ENCODE results near the gene RYK. TPM values are rescaled to one million over a fixed set of nuclear protein-coding genes. Genes with fewer than 3 reads are reported as not detected.

RYK gene
- total RNA-seq, 1 experiment from 2014 or later, result 55.2 TPM

GRCh38 chr3:134277066-134277660 is 26.5 kb upstream of the RYK start:
- no peak overlapping the region for H2AFZ ChIP-seq (ENCODE audit: low read depth, low read length, poor library complexity, severe bottlenecking)
- no peaks in the 10 kb centered on the region for H3K79me2 ChIP-seq (ENCODE audit: insufficient read depth, low read length)
- no peaks in the 10 kb centered on the region for H3K4me1 ChIP-seq (ENCODE audit: control insufficient read depth in 1 of 2, insufficient read depth in 2 of 2, low read length in 2 of 2)
- H3K9ac ChIP-seq (ENCODE audit: low read length), result no peak overlapping the region
- no peaks in the 10 kb centered on the region for H4K20me1 ChIP-seq (ENCODE audit: insufficient read depth)
- no peak for TF ChIP-seq EZH2phosphoT487 (IDR thresholded peaks at IDR 0.05; ENCODE audit: borderline replicate concordance)
- TF ChIP-seq, protein P1, sequence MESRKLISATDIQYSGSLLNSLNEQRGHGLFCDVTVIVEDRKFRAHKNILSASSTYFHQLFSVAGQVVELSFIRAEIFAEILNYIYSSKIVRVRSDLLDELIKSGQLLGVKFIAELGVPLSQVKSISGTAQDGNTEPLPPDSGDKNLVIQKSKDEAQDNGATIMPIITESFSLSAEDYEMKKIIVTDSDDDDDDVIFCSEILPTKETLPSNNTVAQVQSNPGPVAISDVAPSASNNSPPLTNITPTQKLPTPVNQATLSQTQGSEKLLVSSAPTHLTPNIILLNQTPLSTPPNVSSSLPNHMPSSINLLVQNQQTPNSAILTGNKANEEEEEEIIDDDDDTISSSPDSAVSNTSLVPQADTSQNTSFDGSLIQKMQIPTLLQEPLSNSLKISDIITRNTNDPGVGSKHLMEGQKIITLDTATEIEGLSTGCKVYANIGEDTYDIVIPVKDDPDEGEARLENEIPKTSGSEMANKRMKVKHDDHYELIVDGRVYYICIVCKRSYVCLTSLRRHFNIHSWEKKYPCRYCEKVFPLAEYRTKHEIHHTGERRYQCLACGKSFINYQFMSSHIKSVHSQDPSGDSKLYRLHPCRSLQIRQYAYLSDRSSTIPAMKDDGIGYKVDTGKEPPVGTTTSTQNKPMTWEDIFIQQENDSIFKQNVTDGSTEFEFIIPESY (IDR thresholded peaks at IDR 0.05; ENCODE audit: extremely low read depth, insufficient replicate concordance, low read length), result no peak
- TF ChIP-seq CBX3 (IDR thresholded peaks at IDR 0.05; ENCODE audit: low read depth), result no peak
- TF ChIP-seq SRF (IDR thresholded peaks at IDR 0.05; ENCODE audit: low read depth), result no peak
- no TSS peak for BruUV-seq (replicated peaks)
- ChIA-PET POLR2A (no interaction called here), RAD21 (ENCODE audit: low non-redundant PET in 1 of 2, low total read pairs in 2 of 2, uncharacterized antibody in 2 of 2, unreplicated experiment in 2 of 2) (no interaction called here), CTCF (interaction anchor here (0.7 kb wide), 1 partner anchor 197 kb away, joined by 3 read pairs; no protein-coding TSS in a partner anchor)
- no peaks in the 10 kb centered on the region for H3K9me3 ChIP-seq (ENCODE audit: control insufficient read depth in 1 of 2, insufficient read depth in 1 of 2, low read depth in 1 of 2, low read length in 2 of 2)
- intact Hi-C loops (cut with micrococcal nuclease), result no loop called here
- no peak overlapping the region for H3K27ac ChIP-seq (ENCODE audit: low read depth, low read length)
- H3K4me3 ChIP-seq (replicated peaks in 1 of 2; ENCODE audit: low read depth in 1 of 2, low read length in 2 of 2), result no peak overlapping the region
- ATAC-seq, result no peak
- no peak overlapping the region for H3K4me2 ChIP-seq (ENCODE audit: low read length)
- H3K9me2 ChIP-seq (ENCODE audit: insufficient read depth), result 0 out of 2 replicates have a peak, but pooled peaks cover 4% of the 10 kb centered on the region
- DNase-seq (ENCODE audit: low read depth, low spot score), result no peak
- H3K36me3 ChIP-seq (ENCODE audit: control insufficient read depth in 1 of 2, insufficient read depth in 2 of 2, low read length in 2 of 2), result no peaks in the 10 kb centered on the region
- no peaks in the 10 kb centered on the region for H3K27me3 ChIP-seq (ENCODE audit: insufficient read depth, low read length)

DNA sequence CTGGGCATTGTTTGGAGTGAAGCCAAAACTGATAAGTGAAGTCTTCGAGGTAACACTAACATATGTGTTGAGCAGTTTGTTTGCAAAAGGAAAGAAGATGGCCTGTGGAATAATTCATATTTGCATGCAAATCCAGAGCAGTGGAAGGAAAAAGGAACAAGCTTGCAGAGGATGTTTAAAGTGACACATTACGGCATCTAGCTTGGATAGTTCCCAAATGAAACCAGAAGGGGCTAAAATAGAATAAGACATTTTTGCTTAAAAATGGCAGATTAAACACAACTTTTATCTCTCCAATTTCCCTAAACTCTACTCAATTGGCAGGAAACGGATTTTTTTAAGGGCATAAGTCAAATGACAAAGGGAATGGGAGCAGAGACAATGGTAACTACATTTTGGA is 25.4 kb upstream of the RYK start:
- Histone ChIP-seq H3K9ac (ENCODE audit: low read length) (no peak overlapping the region), H3K27ac (ENCODE audit: low read depth, low read length) (no peak overlapping the region), H3K79me2 (ENCODE audit: insufficient read depth, low read length) (no peaks in the 10 kb centered on the region), H3K4me3 (replicated peaks in 1 of 2; ENCODE audit: low read depth in 1 of 2, low read length in 2 of 2) (no peak overlapping the region), H3K36me3 (ENCODE audit: control insufficient read depth in 1 of 2, insufficient read depth in 2 of 2, low read length in 2 of 2) (no peaks in the 10 kb centered on the region), H4K20me1 (ENCODE audit: insufficient read depth) (no peaks in the 10 kb centered on the region), H3K4me1 (ENCODE audit: control insufficient read depth in 1 of 2, insufficient read depth in 2 of 2, low read length in 2 of 2) (no peaks in the 10 kb centered on the region), H2AFZ (ENCODE audit: low read depth, low read length, poor library complexity, severe bottlenecking) (no peak overlapping the region), H3K9me2 (ENCODE audit: insufficient read depth) (0 out of 2 replicates have a peak, but pooled peaks cover 4% of the 10 kb centered on the region), H3K9me3 (ENCODE audit: control insufficient read depth in 1 of 2, insufficient read depth in 1 of 2, low read depth in 1 of 2, low read length in 2 of 2) (no peaks in the 10 kb centered on the region), H3K27me3 (ENCODE audit: insufficient read depth, low read length) (no peaks in the 10 kb centered on the region), H3K4me2 (ENCODE audit: low read length) (no peak overlapping the region)
- intact Hi-C loops (cut with micrococcal nuclease), result no loop called here
- ChIA-PET POLR2A (no interaction called here), RAD21 (ENCODE audit: low non-redundant PET in 1 of 2, low total read pairs in 2 of 2, uncharacterized antibody in 2 of 2, unreplicated experiment in 2 of 2) (no interaction called here), CTCF (no interaction called here)
- DNase-seq (ENCODE audit: low read depth, low spot score), result no peak
- BruUV-seq (replicated peaks), result no TSS peak
- no peak for ATAC-seq
- TF ChIP-seq JUND (IDR thresholded peaks at IDR 0.05) (no peak), REST (IDR thresholded peaks at IDR 0.05; ENCODE audit: low read depth) (no peak), FOSL1 (IDR thresholded peaks at IDR 0.05; ENCODE audit: low read depth) (no peak), ZNF274 (IDR thresholded peaks at IDR 0.05; ENCODE audit: low read depth, low read length) (no peak), EGR1 (IDR thresholded peaks at IDR 0.05; ENCODE audit: low read depth) (no peak)
- TF ChIP-seq, protein P1 (IDR thresholded peaks at IDR 0.05; ENCODE audit: extremely low read depth, insufficient replicate concordance, low read length), result no peak

Measured in HCT116 (cell line).